ENCODE results near the gene ARL2BP.

Gene ARL2BP

DNA sequence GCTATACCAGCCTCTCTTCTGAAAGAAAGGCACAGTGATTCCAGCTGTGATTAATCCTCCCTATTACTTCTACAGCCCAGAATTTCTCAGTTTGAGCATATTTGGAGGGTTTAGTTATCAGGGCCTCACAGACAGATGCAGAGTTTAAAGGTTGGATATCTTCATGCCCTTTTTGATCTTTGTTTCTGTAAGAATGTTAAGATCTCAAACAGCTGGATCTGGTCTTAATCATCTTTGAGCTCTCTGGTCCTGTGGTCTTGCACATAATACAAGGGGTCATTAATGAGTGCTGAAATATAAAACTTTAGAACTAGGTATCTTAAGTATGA lies 9.1 kb upstream of the ARL2BP start:
- no peak overlapping the region for H3K4ac ChIP-seq (ENCODE audit: low read depth, low read length)
- no peak overlapping the region for H2BK15ac ChIP-seq (replicated peaks; ENCODE audit: low read depth)
- no peak overlapping the region for H4K8ac ChIP-seq (ENCODE audit: low read depth, low read length)
- no peak overlapping the region for H3K23ac ChIP-seq (ENCODE audit: low read length)
- H3K79me2 ChIP-seq (ENCODE audit: control insufficient read depth, insufficient read depth, low read length) = no peaks in the 10 kb centered on the region
- H3K4me2 ChIP-seq (ENCODE audit: low read length) = no peak overlapping the region
- no peak overlapping the region for H2AK5ac ChIP-seq (ENCODE audit: low read length)
- H4K5ac ChIP-seq (ENCODE audit: low read length) = no peak overlapping the region
- no peak overlapping the region for H2BK120ac ChIP-seq (ENCODE audit: low read depth, low read length)
- H3K27me3 ChIP-seq (ENCODE audit: insufficient read depth, low read length, poor library complexity) = no peaks in the 10 kb centered on the region
- no peak overlapping the region for H3K4me3 ChIP-seq (ENCODE audit: low read length)
- H3K79me1 ChIP-seq (ENCODE audit: low read length) = no peaks in the 10 kb centered on the region
- peaks cover 2% of the 10 kb centered on the region for H3K36me3 ChIP-seq (ENCODE audit: control insufficient read depth, insufficient read depth, low read length)
- H3K18ac ChIP-seq (ENCODE audit: low read length) = no peak overlapping the region
- H3K56ac ChIP-seq (ENCODE audit: low read length) = no peak overlapping the region
- no peak overlapping the region for H3K27ac ChIP-seq (ENCODE audit: low read depth, low read length)
- H3K9ac ChIP-seq (ENCODE audit: low read length) = no peak overlapping the region
- H2BK5ac ChIP-seq (ENCODE audit: low read length) = no peak overlapping the region
- DNase-seq = no peak
- no peaks in the 10 kb centered on the region for H3K4me1 ChIP-seq (ENCODE audit: control insufficient read depth, low read depth, low read length)

- H3K79me1 ChIP-seq (ENCODE audit: low read length) = no peaks in the 10 kb centered on the region
- no peak overlapping the region for H2BK5ac ChIP-seq (ENCODE audit: low read length)
- H3K56ac ChIP-seq (ENCODE audit: low read length) = no peak overlapping the region
- no peak overlapping the region for H4K5ac ChIP-seq (ENCODE audit: low read length)
- no peak for DNase-seq
- H3K36me3 ChIP-seq (ENCODE audit: control insufficient read depth, insufficient read depth, low read length) = peaks cover under 1% of the 10 kb centered on the region
- no peak overlapping the region for H3K18ac ChIP-seq (ENCODE audit: low read length)
- H3K23ac ChIP-seq (ENCODE audit: low read length) = no peak overlapping the region
- no CpG with 5 or more reads among the region's 2 CpGs for WGBS (ENCODE audit: extremely low coverage, insufficient coverage, low lambda C conversion rate)
- no peak overlapping the region for H2BK15ac ChIP-seq (replicated peaks; ENCODE audit: low read depth)
- no peak overlapping the region for H3K27ac ChIP-seq (ENCODE audit: low read depth, low read length)
- H3K4me2 ChIP-seq (ENCODE audit: low read length) = no peak overlapping the region
- no peaks in the 10 kb centered on the region for H3K79me2 ChIP-seq (ENCODE audit: control insufficient read depth, insufficient read depth, low read length)
- no peak overlapping the region for H3K4me3 ChIP-seq (ENCODE audit: low read length)
- no peak overlapping the region for H3K4ac ChIP-seq (ENCODE audit: low read depth, low read length)
- H2AK5ac ChIP-seq (ENCODE audit: low read length) = no peak overlapping the region
- no peak overlapping the region for H2BK120ac ChIP-seq (ENCODE audit: low read depth, low read length)
- H3K4me1 ChIP-seq (ENCODE audit: control insufficient read depth, low read depth, low read length) = no peaks in the 10 kb centered on the region
- H4K8ac ChIP-seq (ENCODE audit: low read depth, low read length) = no peak overlapping the region
- H3K9ac ChIP-seq (ENCODE audit: low read length) = no peak overlapping the region
- no peaks in the 10 kb centered on the region for H3K27me3 ChIP-seq (ENCODE audit: insufficient read depth, low read length, poor library complexity)
These were observed 6.4 kb upstream of the ARL2BP start for GRCh38 chr16:57238682-57239081.

DNA sequence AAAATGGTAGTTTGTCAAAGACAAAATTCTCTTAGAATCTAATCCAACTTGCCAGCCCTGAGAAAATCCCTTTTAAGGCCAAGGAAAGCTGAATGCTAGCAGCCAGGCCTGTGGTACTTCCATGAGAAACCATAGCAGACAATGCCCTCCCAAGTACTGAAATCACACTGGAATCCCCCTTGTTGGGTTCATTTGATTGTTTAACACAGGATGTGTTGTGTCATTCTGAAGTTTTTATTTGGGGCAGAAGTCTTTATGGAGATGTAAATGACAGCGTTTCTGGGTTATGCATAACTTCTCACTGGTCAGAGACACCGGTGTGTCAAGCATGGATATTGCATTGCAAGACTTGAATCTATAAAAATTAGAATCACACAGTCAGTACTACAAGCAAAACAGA lies 6.0 kb upstream of the ARL2BP start:
- H4K8ac ChIP-seq (ENCODE audit: low read depth, low read length) = no peak overlapping the region
- no peak overlapping the region for H3K23ac ChIP-seq (ENCODE audit: low read length)
- H2BK120ac ChIP-seq (ENCODE audit: low read depth, low read length) = no peak overlapping the region
- no peaks in the 10 kb centered on the region for H3K27me3 ChIP-seq (ENCODE audit: insufficient read depth, low read length, poor library complexity)
- H3K36me3 ChIP-seq (ENCODE audit: control insufficient read depth, insufficient read depth, low read length) = no peaks in the 10 kb centered on the region
- H3K4me1 ChIP-seq (ENCODE audit: control insufficient read depth, low read depth, low read length) = no peaks in the 10 kb centered on the region
- no peak overlapping the region for H3K4me2 ChIP-seq (ENCODE audit: low read length)
- no peak overlapping the region for H3K9ac ChIP-seq (ENCODE audit: low read length)
- H3K79me1 ChIP-seq (ENCODE audit: low read length) = no peaks in the 10 kb centered on the region
- no peak overlapping the region for H3K18ac ChIP-seq (ENCODE audit: low read length)
- no peak overlapping the region for H4K5ac ChIP-seq (ENCODE audit: low read length)
- no peaks in the 10 kb centered on the region for H3K79me2 ChIP-seq (ENCODE audit: control insufficient read depth, insufficient read depth, low read length)
- DNase-seq = no peak
- no peak overlapping the region for H3K4me3 ChIP-seq (ENCODE audit: low read length)
- no peak overlapping the region for H2BK15ac ChIP-seq (replicated peaks; ENCODE audit: low read depth)
- no peak overlapping the region for H3K56ac ChIP-seq (ENCODE audit: low read length)
- no peak overlapping the region for H2BK5ac ChIP-seq (ENCODE audit: low read length)
- no peak overlapping the region for H3K27ac ChIP-seq (ENCODE audit: low read depth, low read length)
- H3K4ac ChIP-seq (ENCODE audit: low read depth, low read length) = no peak overlapping the region
- no CpG with 5 or more reads among the region's 2 CpGs for WGBS (ENCODE audit: extremely low coverage, insufficient coverage, low lambda C conversion rate)
- H2AK5ac ChIP-seq (ENCODE audit: low read length) = no peak overlapping the region

DNA sequence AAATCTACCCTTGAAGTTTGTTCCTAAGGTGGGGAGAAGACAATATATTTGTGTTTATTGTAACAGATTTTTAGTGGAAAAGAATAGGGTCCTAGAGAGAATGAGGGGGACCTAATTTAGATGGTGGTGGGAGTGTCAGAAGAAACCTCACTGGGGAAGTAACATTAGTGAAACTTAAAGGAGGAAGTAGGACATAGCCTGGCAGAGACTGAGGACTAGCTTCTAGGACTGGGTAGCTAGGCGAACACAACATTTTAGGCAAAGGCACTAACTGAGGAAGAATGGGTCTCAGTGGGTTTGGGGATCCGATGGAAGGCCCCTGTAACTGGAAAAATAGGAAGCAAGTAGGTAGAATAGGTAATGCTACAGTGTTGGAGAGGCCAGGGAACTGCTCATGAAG lies 4.2 kb upstream of the ARL2BP start:
- no peak overlapping the region for H2BK5ac ChIP-seq (ENCODE audit: low read length)
- H2AK5ac ChIP-seq (ENCODE audit: low read length) = no peak overlapping the region
- H3K4me3 ChIP-seq (ENCODE audit: low read length) = no peak overlapping the region
- peaks cover 1% of the 10 kb centered on the region for H3K4me1 ChIP-seq (ENCODE audit: control insufficient read depth, low read depth, low read length)
- H4K8ac ChIP-seq (ENCODE audit: low read depth, low read length) = no peak overlapping the region
- no peak overlapping the region for H3K4ac ChIP-seq (ENCODE audit: low read depth, low read length)
- no peak overlapping the region for H4K5ac ChIP-seq (ENCODE audit: low read length)
- no peak overlapping the region for H3K27ac ChIP-seq (ENCODE audit: low read depth, low read length)
- H2BK120ac ChIP-seq (ENCODE audit: low read depth, low read length) = no peak overlapping the region
- no peak overlapping the region for H2BK15ac ChIP-seq (replicated peaks; ENCODE audit: low read depth)
- no peak overlapping the region for H3K9ac ChIP-seq (ENCODE audit: low read length)
- H3K79me2 ChIP-seq (ENCODE audit: control insufficient read depth, insufficient read depth, low read length) = no peaks in the 10 kb centered on the region
- H3K79me1 ChIP-seq (ENCODE audit: low read length) = no peaks in the 10 kb centered on the region
- no peak overlapping the region for H3K23ac ChIP-seq (ENCODE audit: low read length)
- DNase-seq = no peak
- H3K4me2 ChIP-seq (ENCODE audit: low read length) = no peak overlapping the region
- no peak overlapping the region for H3K18ac ChIP-seq (ENCODE audit: low read length)
- H3K36me3 ChIP-seq (ENCODE audit: control insufficient read depth, insufficient read depth, low read length) = no peaks in the 10 kb centered on the region
- no peaks in the 10 kb centered on the region for H3K27me3 ChIP-seq (ENCODE audit: insufficient read depth, low read length, poor library complexity)
- WGBS (ENCODE audit: extremely low coverage, insufficient coverage, low lambda C conversion rate) = no CpG with 5 or more reads among the region's 2 CpGs
- no peak overlapping the region for H3K56ac ChIP-seq (ENCODE audit: low read length)

DNA sequence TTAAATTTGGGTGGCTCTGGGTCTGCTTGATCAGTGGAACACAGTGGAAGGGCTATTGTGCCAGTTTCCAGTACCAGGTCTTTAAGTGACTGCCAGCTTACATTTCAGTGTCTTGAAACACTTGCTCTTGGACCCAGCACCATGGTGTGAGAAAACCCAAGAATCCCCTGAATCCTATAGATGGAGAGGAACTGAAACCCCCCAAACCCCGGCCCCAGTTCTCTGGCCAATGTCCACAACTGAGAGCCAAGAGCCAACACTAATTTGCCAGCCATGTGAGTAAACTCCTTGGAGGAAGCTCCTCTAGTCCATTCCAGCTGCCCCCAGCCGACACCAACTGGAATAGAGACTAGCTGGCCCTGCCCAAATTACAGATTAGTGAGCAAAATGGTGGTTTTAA lies 2.4 kb upstream of the ARL2BP start:
- no CpG with 5 or more reads among the region's 2 CpGs for WGBS (ENCODE audit: extremely low coverage, insufficient coverage, low lambda C conversion rate)
- H2BK5ac ChIP-seq (ENCODE audit: low read length) = no peak overlapping the region

GRCh38 chr16:57244463-57244766 lies 644 bp upstream of the ARL2BP start:
- Histone ChIP-seq H2BK120ac (ENCODE audit: low read depth, low read length) (no peak overlapping the region), H2BK15ac (replicated peaks; ENCODE audit: low read depth) (no peak overlapping the region), H3K56ac (ENCODE audit: low read length) (peak overlapping the region; percentile 76), H3K18ac (ENCODE audit: low read length) (no peak overlapping the region), H3K27me3 (ENCODE audit: insufficient read depth, low read length, poor library complexity) (no peaks in the 10 kb centered on the region), H3K23ac (ENCODE audit: low read length) (no peak overlapping the region), H2BK5ac (ENCODE audit: low read length) (no peak overlapping the region), H3K9ac (ENCODE audit: low read length) (peak overlapping the region; percentile 70), H3K79me1 (ENCODE audit: low read length) (no peaks in the 10 kb centered on the region), H3K36me3 (ENCODE audit: control insufficient read depth, insufficient read depth, low read length) (no peaks in the 10 kb centered on the region), H4K5ac (ENCODE audit: low read length) (no peak overlapping the region), H3K27ac (ENCODE audit: low read depth, low read length) (no peak overlapping the region), H3K4me3 (ENCODE audit: low read length) (peak overlapping the region; percentile 57), H3K4me1 (ENCODE audit: control insufficient read depth, low read depth, low read length) (peaks cover 2% of the 10 kb centered on the region), H2AK5ac (ENCODE audit: low read length) (no peak overlapping the region), H4K8ac (ENCODE audit: low read depth, low read length) (no peak overlapping the region), H3K4me2 (ENCODE audit: low read length) (peak overlapping the region; percentile 99), H3K4ac (ENCODE audit: low read depth, low read length) (no peak overlapping the region), H3K79me2 (ENCODE audit: control insufficient read depth, insufficient read depth, low read length) (no peaks in the 10 kb centered on the region)
- WGBS (ENCODE audit: extremely low coverage, insufficient coverage, low lambda C conversion rate) = no CpG with 5 or more reads among the region's 9 CpGs
- no peak for DNase-seq

More for the DNA sequence above, 2.4 kb upstream of the ARL2BP start:
- H4K8ac ChIP-seq (ENCODE audit: low read depth, low read length) = no peak overlapping the region
- H3K9ac ChIP-seq (ENCODE audit: low read length) = no peak overlapping the region
- no peak overlapping the region for H3K18ac ChIP-seq (ENCODE audit: low read length)
- peaks cover 2% of the 10 kb centered on the region for H3K4me1 ChIP-seq (ENCODE audit: control insufficient read depth, low read depth, low read length)
- no peak overlapping the region for H2BK15ac ChIP-seq (replicated peaks; ENCODE audit: low read depth)
- no peak overlapping the region for H3K23ac ChIP-seq (ENCODE audit: low read length)
- H2BK120ac ChIP-seq (ENCODE audit: low read depth, low read length) = no peak overlapping the region
- no peaks in the 10 kb centered on the region for H3K27me3 ChIP-seq (ENCODE audit: insufficient read depth, low read length, poor library complexity)
- no peak overlapping the region for H3K4me3 ChIP-seq (ENCODE audit: low read length)
- no peaks in the 10 kb centered on the region for H3K79me1 ChIP-seq (ENCODE audit: low read length)
- H3K36me3 ChIP-seq (ENCODE audit: control insufficient read depth, insufficient read depth, low read length) = no peaks in the 10 kb centered on the region
- H3K79me2 ChIP-seq (ENCODE audit: control insufficient read depth, insufficient read depth, low read length) = no peaks in the 10 kb centered on the region
- no peak overlapping the region for H2AK5ac ChIP-seq (ENCODE audit: low read length)
- no peak overlapping the region for H4K5ac ChIP-seq (ENCODE audit: low read length)
- DNase-seq = no peak
- H3K56ac ChIP-seq (ENCODE audit: low read length) = no peak overlapping the region
- H3K4ac ChIP-seq (ENCODE audit: low read depth, low read length) = no peak overlapping the region
- H3K4me2 ChIP-seq (ENCODE audit: low read length) = no peak overlapping the region
- no peak overlapping the region for H3K27ac ChIP-seq (ENCODE audit: low read depth, low read length)

Measured in mesendoderm (in vitro differentiated cells).